Kidney (tissue), 14 donors: ENCODE results near the gene ECHDC3. TPM values are rescaled to one million over a fixed set of nuclear protein-coding genes. Genes with fewer than 3 reads are reported as not detected.

Experiments used
- DNase-seq, 5 donors: peaks; one replicate each; pipeline ENCODE4 v3.0.0-alpha.2; 2013 to 2020
- FAIRE-seq: peaks from 2 replicates; lab custom pipeline; 2012; peaks lifted over from hg19 to GRCh38; lab: Jason Lieb, UNC
- H3K27ac ChIP-seq, 2 donors: one replicate each; pipeline ENCODE4 v1.7.0; 2013; ENCODE audit warnings: low read depth in 2 of 2, low read length in 2 of 2, inconsistent platforms in 1 of 2
- H3K27me3 ChIP-seq: one replicate; pipeline ENCODE4 v1.7.1; 2013; ENCODE audit warnings: low read length, inconsistent platforms; ENCODE audit not compliant: control insufficient read depth, insufficient read depth
- H3K36me3 ChIP-seq, 3 donors: one replicate each; pipeline versions ENCODE4 v1.7.0 to v1.7.1; 2013; ENCODE audit warnings: low read length in 3 of 3, control low read depth in 1 of 3, inconsistent platforms in 1 of 3; ENCODE audit not compliant: insufficient read depth in 3 of 3, control insufficient read depth in 2 of 3
- H3K4me1 ChIP-seq, 3 donors: one replicate each; pipeline versions ENCODE4 v1.7.0 to v1.7.1; 2013; ENCODE audit warnings: low read length in 3 of 3, inconsistent platforms in 1 of 3, low read depth in 1 of 3; ENCODE audit not compliant: control insufficient read depth in 2 of 3, insufficient read depth in 2 of 3
- H3K4me3 ChIP-seq, 3 donors: one replicate each; pipeline versions ENCODE4 v1.7.0 to v1.8.1; 2013; ENCODE audit warnings: low read length in 3 of 3, control low read depth in 1 of 3, inconsistent platforms in 1 of 3
- H3K9ac ChIP-seq, 3 donors: one replicate each; pipeline versions ENCODE4 v1.7.0 to v1.7.1; 2013; ENCODE audit warnings: low read length in 3 of 3, control low read depth in 1 of 3, inconsistent platforms in 1 of 3
- H3K9me3 ChIP-seq, 3 donors: one replicate each; pipeline versions ENCODE4 v1.7.0 to v1.7.1; 2013; ENCODE audit warnings: low read length in 3 of 3, control low read depth in 1 of 3, inconsistent platforms in 1 of 3; ENCODE audit not compliant: control insufficient read depth in 2 of 3, insufficient read depth in 1 of 3
- intact Hi-C: fragments of 100-400 bp; cut with DNase I; formaldehyde crosslinking; loops from one replicate; pipeline ENCODE4 v1.11.1; 2022
- polyA plus RNA-seq: library from polyadenylated mRNA; stranded (reverse); fragments of 350-450 nt; fragmentation: Illumina TruSeq; extraction: RNeasy Lipid Tissue Mini Kit (QIAGEN cat#74804); gene quantifications from one replicate; pipeline ENCODE4 v1.2.3, GENCODE V29; 2014; ENCODE audit warnings: low read depth, low replicate concordance; ENCODE audit not compliant: insufficient read depth
- total RNA-seq: library from RNA; stranded (reverse); fragmentation: NEBNext Ultra II Directional; extraction: Animal tissue kit (Norgen Biotek cat#: 25700); gene quantifications from one replicate; pipeline ENCODE4 v1.2.1, GENCODE V29; 2021
- TF ChIP-seq, protein P1 (sequence below): IDR thresholded peaks from 3 replicates; pipeline ENCODE4 v1.5.1; 2012; ENCODE audit warnings: mild to moderate bottlenecking, moderate library complexity, borderline replicate concordance; ENCODE audit not compliant: insufficient read depth; ENCODE audit errors: extremely low read depth
- donor health status: control.
- donor health status: control.
- donor health status: control.
- donor health status: control.
- donor health status: control.
- donor health status: DM: yes; HTN: yes; CAD: no.
- donor health status: Normal renal cell carcinoma (clear cell type).

Gene ECHDC3
- total and polyA plus RNA-seq, 2 donors from 2014 or later: 32.4 to 132 TPM

DNA sequence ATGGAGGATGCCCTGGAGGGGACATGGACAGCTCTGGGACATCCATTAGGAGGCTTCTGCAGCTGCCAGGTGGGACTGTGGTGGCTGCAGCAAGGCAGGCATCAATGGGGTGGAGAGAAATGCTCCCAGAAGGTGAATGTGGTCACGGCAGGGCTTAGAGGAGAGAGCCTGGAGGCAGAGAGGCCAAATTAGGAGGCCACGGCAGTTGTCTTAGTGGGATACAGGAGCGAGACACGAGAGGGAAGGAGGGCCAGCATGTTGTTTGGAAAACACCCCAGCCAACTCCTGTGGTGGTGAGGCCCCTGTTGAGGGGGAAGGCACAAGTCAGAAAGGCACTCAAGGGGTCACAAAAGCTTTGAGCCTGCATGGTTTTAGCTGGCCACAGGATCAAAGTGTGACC, 14.6 kb upstream of the ECHDC3 start:
- no peak for DNase-seq
- Histone ChIP-seq H3K9ac (no peak overlapping the region), H3K9me3 (peaks cover 0 to 13% (median 0%) of the 10 kb centered on the region in 3 donors), H3K4me3 (no peak overlapping the region), H3K27ac (no peak overlapping the region), H3K36me3 (no peaks in the 10 kb centered on the region), H3K27me3 (no peaks in the 10 kb centered on the region), H3K4me1 (no peaks in the 10 kb centered on the region)
- intact Hi-C loops: loop anchor here (10.0 kb wide), 1 partner anchor 213 kb away; no protein-coding TSS in a partner anchor
- TF ChIP-seq, protein P1, sequence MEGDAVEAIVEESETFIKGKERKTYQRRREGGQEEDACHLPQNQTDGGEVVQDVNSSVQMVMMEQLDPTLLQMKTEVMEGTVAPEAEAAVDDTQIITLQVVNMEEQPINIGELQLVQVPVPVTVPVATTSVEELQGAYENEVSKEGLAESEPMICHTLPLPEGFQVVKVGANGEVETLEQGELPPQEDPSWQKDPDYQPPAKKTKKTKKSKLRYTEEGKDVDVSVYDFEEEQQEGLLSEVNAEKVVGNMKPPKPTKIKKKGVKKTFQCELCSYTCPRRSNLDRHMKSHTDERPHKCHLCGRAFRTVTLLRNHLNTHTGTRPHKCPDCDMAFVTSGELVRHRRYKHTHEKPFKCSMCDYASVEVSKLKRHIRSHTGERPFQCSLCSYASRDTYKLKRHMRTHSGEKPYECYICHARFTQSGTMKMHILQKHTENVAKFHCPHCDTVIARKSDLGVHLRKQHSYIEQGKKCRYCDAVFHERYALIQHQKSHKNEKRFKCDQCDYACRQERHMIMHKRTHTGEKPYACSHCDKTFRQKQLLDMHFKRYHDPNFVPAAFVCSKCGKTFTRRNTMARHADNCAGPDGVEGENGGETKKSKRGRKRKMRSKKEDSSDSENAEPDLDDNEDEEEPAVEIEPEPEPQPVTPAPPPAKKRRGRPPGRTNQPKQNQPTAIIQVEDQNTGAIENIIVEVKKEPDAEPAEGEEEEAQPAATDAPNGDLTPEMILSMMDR: no peak
- no peak for FAIRE-seq

DNA sequence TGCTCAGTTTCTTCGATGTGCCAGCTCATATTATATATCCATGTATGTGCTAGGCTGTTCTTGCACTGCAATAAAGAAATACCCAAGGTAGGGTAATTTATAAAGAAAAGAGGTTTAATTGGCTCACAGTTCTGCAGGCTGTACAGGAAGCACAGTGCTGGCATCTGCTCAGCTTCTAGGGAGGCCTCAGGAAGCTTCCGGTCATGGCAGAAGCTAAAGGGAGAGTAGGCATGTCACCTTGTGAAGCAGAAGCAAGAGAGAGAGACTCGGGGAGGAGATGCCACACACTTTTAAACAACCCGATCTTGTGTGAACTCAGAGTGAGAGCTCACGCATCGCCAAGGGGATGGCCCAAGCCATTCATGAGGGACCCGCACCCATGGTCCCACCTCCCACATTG, 13.8 kb upstream of the ECHDC3 start:
- intact Hi-C loops: loop anchor here (10.0 kb wide), 1 partner anchor 214 kb away; no protein-coding TSS in a partner anchor
- FAIRE-seq (no peak), DNase-seq (no peak)
- H3K36me3 ChIP-seq: no peaks in the 10 kb centered on the region
- no peak overlapping the region for H3K9ac ChIP-seq
- no peaks in the 10 kb centered on the region for H3K27me3 ChIP-seq
- TF ChIP-seq, protein P1: no peak
- peaks cover 0 to 13% (median 0%) of the 10 kb centered on the region in 3 donors for H3K9me3 ChIP-seq
- H3K27ac ChIP-seq: no peak overlapping the region
- H3K4me1 ChIP-seq: no peaks in the 10 kb centered on the region
- no peak overlapping the region for H3K4me3 ChIP-seq

DNA sequence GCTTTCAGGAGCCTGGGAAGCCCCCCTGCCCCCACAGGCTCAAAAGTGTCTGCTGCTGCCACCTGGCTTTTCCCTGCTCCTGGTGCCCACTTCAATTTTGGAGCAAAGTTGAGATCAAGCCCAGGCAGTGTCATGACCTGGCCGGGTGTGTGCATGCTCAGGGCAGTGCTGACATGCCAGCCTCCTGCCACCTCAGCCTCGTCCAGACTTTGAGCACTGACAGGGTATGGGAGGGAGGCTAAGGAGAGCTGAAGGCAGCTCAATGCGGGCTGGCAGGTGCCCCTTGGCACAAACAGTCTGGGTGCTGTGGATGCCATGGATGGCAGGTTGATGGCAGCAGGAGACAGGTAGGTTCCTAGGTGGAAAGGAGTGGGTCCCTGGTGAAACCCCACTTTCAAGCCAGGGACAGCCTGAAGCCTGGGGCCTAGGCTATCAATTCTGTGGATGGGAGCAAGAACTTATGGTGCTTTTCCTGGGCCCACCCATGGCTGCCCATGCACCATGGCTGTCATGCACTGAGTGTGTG, 12.3 kb upstream of the ECHDC3 start:
- Histone ChIP-seq H3K4me3 (no peak overlapping the region), H3K36me3 (no peaks in the 10 kb centered on the region), H3K27ac (no peak overlapping the region), H3K4me1 (no peaks in the 10 kb centered on the region), H3K27me3 (no peaks in the 10 kb centered on the region), H3K9me3 (peaks cover 0 to 13% (median 0%) of the 10 kb centered on the region in 3 donors), H3K9ac (no peak overlapping the region)
- TF ChIP-seq, protein P1: no peak
- intact Hi-C loops: loop anchor here (10.0 kb wide), 1 partner anchor 215 kb away; no protein-coding TSS in a partner anchor
- no peak for DNase-seq
- FAIRE-seq: no peak
